ENCODE results near the gene B4GALNT1. TPM values are rescaled to one million over a fixed set of nuclear protein-coding genes. Genes with fewer than 3 reads are reported as not detected.

Gene B4GALNT1
- total and polyA plus RNA-seq, 10 of the 15 experiments (the other 5 are each of a cell fraction or from before 2014, with no cell fraction given): 0.01 to 0.38 (median 0.14) TPM; not detected in 3

GRCh38 chr12:57607958-57608663 lies 24.9 kb downstream of the B4GALNT1 start:
- in situ Hi-C loops (cut with MboI): no loop called here
- DNase-seq (ENCODE audit: low read depth, low spot score): no peak
- H3K27ac ChIP-seq (ENCODE audit: control insufficient read depth, insufficient read depth): no peak overlapping the region
- ChIA-PET SMC1A (ENCODE audit: uncharacterized antibody, unreplicated experiment) (interaction anchor here (0.8 to 1.4 kb wide), 3 partner anchors 9 to 16 kb away, joined by 3 to 4 read pairs (median 3); no protein-coding TSS in a partner anchor), POLR2A (interaction anchor here (0.6 to 1.0 kb wide), 3 partner anchors 15 to 357 kb away, joined by 3 to 7 read pairs (median 4); partner anchors contain the start of genes PIP4K2C and STAC3), CTCF (interaction anchor here (0.6 to 1.8 kb wide), 2 partner anchors 13 to 19 kb away, joined by 3 read pairs; no protein-coding TSS in a partner anchor), RAD21 (ENCODE audit: unreplicated experiment) (no interaction called here)
- TF ChIP-seq ZNF207 (IDR thresholded peaks at IDR 0.05; ENCODE audit: borderline replicate concordance) (no peak), FOS (IDR thresholded peaks at IDR 0.05; ENCODE audit: borderline replicate concordance, extremely low read depth, insufficient read length) (no peak), ZNF24 (IDR thresholded peaks at IDR 0.05) (no peak), SIN3A (IDR thresholded peaks at IDR 0.05; ENCODE audit: low read depth, low read length) (no peak), TCF7 (IDR thresholded peaks at IDR 0.05; ENCODE audit: borderline replicate concordance) (no peak), RB1 (IDR thresholded peaks at IDR 0.05; ENCODE audit: borderline replicate concordance) (no peak), PRDM15 (CRISPR knock-in tag; IDR thresholded peaks at IDR 0.05) (no peak), SREBF1 (IDR thresholded peaks at IDR 0.05; ENCODE audit: low read length) (no peak), SUZ12 (IDR thresholded peaks at IDR 0.05; ENCODE audit: unreplicated experiment) (no peak)
- H3K9ac ChIP-seq (ENCODE audit: control insufficient read depth, insufficient read depth, low read length): no peak overlapping the region
- 90% methylated on average over 12 of the region's 12 CpGs for WGBS (ENCODE audit: insufficient coverage, insufficient replicate concordance, low lambda C conversion rate, missing lambda C conversion rate)
- no peak for FAIRE-seq
- H2AFZ ChIP-seq (ENCODE audit: control insufficient read depth, low read depth, low read length): no peak overlapping the region
- peaks cover 4% of the 10 kb centered on the region; the same call in 1 of the 2 replicates for H3K4me1 ChIP-seq (ENCODE audit: control insufficient read depth, insufficient read depth, low read length)
- no TSS peak for BruUV-seq (replicated peaks)
- H3K36me3 ChIP-seq (ENCODE audit: control insufficient read depth in 2 of 2, insufficient read depth in 2 of 2, low read length in 1 of 2): no peaks in the 10 kb centered on the region; a peak in 1 of 4 replicates
- H3K9me3 ChIP-seq (replicated peaks; ENCODE audit: control insufficient read depth, insufficient read depth, low read length): no peaks in the 10 kb centered on the region
- ATAC-seq: no peak
- H3K27me3 ChIP-seq (replicated peaks in 1 of 2; ENCODE audit: control insufficient read depth in 2 of 2, insufficient read depth in 2 of 2, low read length in 1 of 2): no peaks in the 10 kb centered on the region
- no peaks in the 10 kb centered on the region for H4K20me1 ChIP-seq (ENCODE audit: control insufficient read depth, insufficient read depth)
- H3K4me3 ChIP-seq: no peak overlapping the region
- no peaks in the 10 kb centered on the region for H3K79me2 ChIP-seq (ENCODE audit: control insufficient read depth, insufficient read depth, low read length)
- H3K4me2 ChIP-seq (ENCODE audit: control insufficient read depth, insufficient read depth): no peak overlapping the region
- intact Hi-C loops (cut with micrococcal nuclease; ENCODE audit: unreplicated experiment): no loop called here
